NCI-H2081 treated with DMSO at 0.1 percent for 48 hours (cell line): Measurements from ENCODE around the gene EEF2K.
A peak's percentile ranks its signal among the peaks of the same experiment; 100 is the strongest.
"Not testable (repeated sequence)": the region's sequence is repeated elsewhere in the genome, so short reads cannot be mapped to it uniquely, and the experiment has no call there.

Experiments used
- DNase-seq: peaks from one replicate; lab custom pipeline; 2025; lab: John Stamatoyannopoulos, UW

The EEF2K gene

GRCh38 chr16:22190081-22190775, 15.8 kb upstream of the EEF2K start:
- DNase-seq: peak; percentile 93

- peak; percentile 93 for DNase-seq
Measured at GRCh38 chr16:22190776-22191531, 15.1 kb upstream of the EEF2K start.

GRCh38 chr16:22191532-22192260, 14.4 kb upstream of the EEF2K start:
- DNase-seq: no peak

- DNase-seq: no peak
Measured at GRCh38 chr16:22192261-22193062, 13.6 kb upstream of the EEF2K start.

- DNase-seq: no peak
Measured at GRCh38 chr16:22193063-22193411, 13.0 kb upstream of the EEF2K start.

- DNase-seq: no peak
Measured at GRCh38 chr16:22194707-22195444, 11.2 kb upstream of the EEF2K start.

GRCh38 chr16:22195445-22195694, 10.7 kb upstream of the EEF2K start:
- no peak for DNase-seq

GRCh38 chr16:22195695-22196558, 10.2 kb upstream of the EEF2K start:
- peak; percentile 72 for DNase-seq

GRCh38 chr16:22196559-22197168, 9.4 kb upstream of the EEF2K start:
- not testable (repeated sequence) for DNase-seq

GRCh38 chr16:22198547-22199293, 7.4 kb upstream of the EEF2K start:
- no peak for DNase-seq

- no peak for DNase-seq
Measured at GRCh38 chr16:22202261-22202637, 3.8 kb upstream of the EEF2K start.

- no peak for DNase-seq
Measured at GRCh38 chr16:22203091-22203490, 3.0 kb upstream of the EEF2K start.

GRCh38 chr16:22204091-22204655, 1.9 kb upstream of the EEF2K start:
- DNase-seq: no peak

- no peak for DNase-seq
Measured at GRCh38 chr16:22205577-22206012, 483 bp upstream of the EEF2K start.

- DNase-seq: peak; percentile 31
Measured at GRCh38 chr16:22206842-22207714, 1.0 kb downstream of the EEF2K start.

- no peak for DNase-seq
Measured at GRCh38 chr16:22207715-22208360, 1.8 kb downstream of the EEF2K start.

GRCh38 chr16:22210285-22210684, 4.2 kb downstream of the EEF2K start:
- DNase-seq: no peak

- no peak for DNase-seq
Measured at GRCh38 chr16:22210854-22211253, 4.8 kb downstream of the EEF2K start.
